ENCODE measurements around the gene ESRP2. TPM values are rescaled to one million over a fixed set of nuclear protein-coding genes. Genes with fewer than 3 reads are reported as not detected.

ESRP2 gene
- total RNA-seq, 1 experiment from 2014 or later: 48.8 TPM

GRCh38 chr16:68230956-68231355 is 5.0 kb downstream of the ESRP2 start:
- Mint-ChIP-seq H3K9me3 (ENCODE audit: unreplicated experiment) (no peaks in the 10 kb centered on the region), H3K36me3 (ENCODE audit: insufficient read depth, unreplicated experiment) (peaks cover 52% of the 10 kb centered on the region), H3K27ac (ENCODE audit: low read depth, unreplicated experiment) (no peak overlapping the region), H3K4me3 (ENCODE audit: unreplicated experiment) (no peak overlapping the region), H3K4me1 (ENCODE audit: insufficient read depth, unreplicated experiment) (peaks cover 16% of the 10 kb centered on the region), H3K27me3 (ENCODE audit: insufficient read depth, unreplicated experiment) (no peaks in the 10 kb centered on the region)
- CTCF ChIA-PET: interaction anchor here (0.6 to 1.9 kb wide), 5 partner anchors 17 to 289 kb away, joined by 3 to 8 read pairs (median 7); no protein-coding TSS in a partner anchor
- TF ChIP-seq CTCF (IDR thresholded peaks at IDR 0.05; ENCODE audit: unreplicated experiment): no peak
- intact Hi-C loops (cut with micrococcal nuclease): no loop called here
- no TSS peak for BruUV-seq (replicated peaks)
- POLR2A ChIA-PET: no interaction called here
- DNase-seq (ENCODE audit: unreplicated experiment): no peak

GRCh38 chr16:68230176-68230571 is 5.8 kb downstream of the ESRP2 start:
- H3K9me3 Mint-ChIP-seq (ENCODE audit: unreplicated experiment): no peaks in the 10 kb centered on the region
- H3K36me3 Mint-ChIP-seq (ENCODE audit: insufficient read depth, unreplicated experiment): peaks cover 52% of the 10 kb centered on the region
- no TSS peak for BruUV-seq (replicated peaks)
- CTCF ChIA-PET: interaction anchor here (0.5 to 1.9 kb wide), 16 partner anchors 11 to 326 kb away, joined by 3 to 8 read pairs (median 3); no protein-coding TSS in a partner anchor
- H3K27me3 Mint-ChIP-seq (ENCODE audit: insufficient read depth, unreplicated experiment): no peaks in the 10 kb centered on the region
- no peak for DNase-seq (ENCODE audit: unreplicated experiment)
- intact Hi-C loops (cut with micrococcal nuclease): no loop called here
- H3K27ac Mint-ChIP-seq (ENCODE audit: low read depth, unreplicated experiment): no peak overlapping the region
- H3K4me1 Mint-ChIP-seq (ENCODE audit: insufficient read depth, unreplicated experiment): peaks cover 16% of the 10 kb centered on the region
- TF ChIP-seq CTCF (IDR thresholded peaks at IDR 0.05; ENCODE audit: unreplicated experiment): no peak
- POLR2A ChIA-PET: interaction anchor here (1.2 kb wide), 1 partner anchor 139 kb away, joined by 3 read pairs; no protein-coding TSS in a partner anchor
- H3K4me3 Mint-ChIP-seq (ENCODE audit: unreplicated experiment): no peak overlapping the region

DNA sequence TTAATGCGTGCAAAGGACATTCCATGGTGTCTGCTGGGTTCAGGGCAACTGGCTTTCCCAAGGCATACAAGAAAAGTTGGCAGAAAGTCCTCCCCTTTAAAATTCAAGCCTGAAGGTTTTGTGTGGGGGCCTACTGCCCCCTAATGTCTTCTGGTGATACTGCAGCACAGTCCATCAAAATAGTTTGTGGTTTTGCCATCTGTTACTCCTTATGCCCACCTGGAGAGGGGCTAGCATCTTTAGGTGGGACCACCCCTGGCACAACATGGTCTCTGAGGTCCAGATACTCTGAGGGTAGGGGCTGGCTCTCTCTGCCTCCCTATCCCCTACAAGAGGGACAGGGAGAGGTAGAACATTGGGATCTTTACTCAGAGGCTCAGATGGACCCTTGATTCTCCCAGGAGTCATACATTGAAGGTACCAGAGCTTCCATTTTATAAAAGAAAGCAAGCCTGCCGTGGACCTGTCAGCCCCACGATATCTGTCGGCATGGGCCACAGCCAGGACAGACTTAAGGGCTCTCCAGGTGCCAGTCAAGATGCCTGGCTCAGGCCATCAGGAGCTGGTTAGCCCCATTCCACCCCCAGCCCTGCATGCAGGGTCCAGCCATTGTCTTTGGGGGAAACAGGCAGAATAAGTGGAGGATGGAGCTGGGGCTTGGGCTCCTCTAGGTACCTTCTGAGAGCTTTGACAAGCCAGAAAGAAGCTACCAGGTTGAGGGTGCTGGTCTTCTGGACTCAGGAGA is 6.3 kb downstream of the ESRP2 start:
- Mint-ChIP-seq H3K9me3 (ENCODE audit: unreplicated experiment) (no peaks in the 10 kb centered on the region), H3K4me1 (ENCODE audit: insufficient read depth, unreplicated experiment) (peaks cover 13% of the 10 kb centered on the region), H3K27me3 (ENCODE audit: insufficient read depth, unreplicated experiment) (no peaks in the 10 kb centered on the region), H3K27ac (ENCODE audit: low read depth, unreplicated experiment) (no peak overlapping the region), H3K4me3 (ENCODE audit: unreplicated experiment) (no peak overlapping the region), H3K36me3 (ENCODE audit: insufficient read depth, unreplicated experiment) (peaks cover 52% of the 10 kb centered on the region)
- DNase-seq (ENCODE audit: unreplicated experiment): peak; percentile 72
- ChIA-PET POLR2A (interaction anchor here (1.2 kb wide), 1 partner anchor 138 kb away, joined by 3 read pairs; no protein-coding TSS in a partner anchor), CTCF (interaction anchor here (0.5 to 1.9 kb wide), 16 partner anchors 9 to 326 kb away, joined by 3 to 7 read pairs (median 3); no protein-coding TSS in a partner anchor)
- BruUV-seq (replicated peaks): TSS peak; percentile 1
- TF ChIP-seq CTCF (IDR thresholded peaks at IDR 0.05; ENCODE audit: unreplicated experiment): peak; percentile 87
- intact Hi-C loops (cut with micrococcal nuclease): loop anchor here (1.0 to 2.0 kb wide), 5 partner anchors 135 to 236 kb away; no protein-coding TSS in a partner anchor

DNA sequence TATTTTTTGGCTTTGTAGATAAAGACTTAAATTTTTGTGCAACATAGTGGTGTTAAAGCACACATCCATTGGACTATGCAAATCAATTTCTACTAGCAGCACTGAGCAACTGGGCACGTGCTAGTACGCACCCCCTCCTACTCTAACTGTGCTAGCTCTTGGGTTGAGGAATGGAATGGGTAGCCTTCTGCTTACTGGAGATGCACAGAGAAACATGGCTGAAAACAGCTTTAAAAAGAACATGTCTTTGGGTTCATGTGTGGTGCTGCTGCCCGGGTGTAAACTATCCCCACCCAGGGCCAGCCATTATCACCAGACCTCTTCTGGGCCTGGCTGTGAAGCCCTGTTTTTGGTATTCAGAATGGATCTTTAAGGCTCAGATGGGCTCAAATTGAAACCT is 7.3 kb downstream of the ESRP2 start:
- DNase-seq (ENCODE audit: unreplicated experiment): no peak
- Mint-ChIP-seq H3K27me3 (ENCODE audit: insufficient read depth, unreplicated experiment) (no peaks in the 10 kb centered on the region), H3K9me3 (ENCODE audit: unreplicated experiment) (no peaks in the 10 kb centered on the region), H3K4me3 (ENCODE audit: unreplicated experiment) (no peak overlapping the region), H3K4me1 (ENCODE audit: insufficient read depth, unreplicated experiment) (peaks cover 6% of the 10 kb centered on the region), H3K27ac (ENCODE audit: low read depth, unreplicated experiment) (no peak overlapping the region), H3K36me3 (ENCODE audit: insufficient read depth, unreplicated experiment) (peaks cover 49% of the 10 kb centered on the region)
- TF ChIP-seq CTCF (IDR thresholded peaks at IDR 0.05; ENCODE audit: unreplicated experiment): no peak
- intact Hi-C loops (cut with micrococcal nuclease): loop anchor here (1.0 to 2.0 kb wide), 5 partner anchors 134 to 235 kb away; no protein-coding TSS in a partner anchor
- ChIA-PET POLR2A (interaction anchor here (0.9 to 1.4 kb wide), 3 partner anchors 26 to 206 kb away, joined by 3 read pairs; partner anchors contain the start of genes DDX28 and DUS2), CTCF (interaction anchor here (0.6 to 1.3 kb wide), 9 partner anchors 9 to 293 kb away, joined by 3 to 5 read pairs (median 4); partner anchors contain the start of gene DPEP2)
- BruUV-seq (replicated peaks): no TSS peak

All from MCF 10A (cell line).